ENCODE results near the gene MTG1.

Gene MTG1, protein sequence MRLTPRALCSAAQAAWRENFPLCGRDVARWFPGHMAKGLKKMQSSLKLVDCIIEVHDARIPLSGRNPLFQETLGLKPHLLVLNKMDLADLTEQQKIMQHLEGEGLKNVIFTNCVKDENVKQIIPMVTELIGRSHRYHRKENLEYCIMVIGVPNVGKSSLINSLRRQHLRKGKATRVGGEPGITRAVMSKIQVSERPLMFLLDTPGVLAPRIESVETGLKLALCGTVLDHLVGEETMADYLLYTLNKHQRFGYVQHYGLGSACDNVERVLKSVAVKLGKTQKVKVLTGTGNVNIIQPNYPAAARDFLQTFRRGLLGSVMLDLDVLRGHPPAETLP

DNA sequence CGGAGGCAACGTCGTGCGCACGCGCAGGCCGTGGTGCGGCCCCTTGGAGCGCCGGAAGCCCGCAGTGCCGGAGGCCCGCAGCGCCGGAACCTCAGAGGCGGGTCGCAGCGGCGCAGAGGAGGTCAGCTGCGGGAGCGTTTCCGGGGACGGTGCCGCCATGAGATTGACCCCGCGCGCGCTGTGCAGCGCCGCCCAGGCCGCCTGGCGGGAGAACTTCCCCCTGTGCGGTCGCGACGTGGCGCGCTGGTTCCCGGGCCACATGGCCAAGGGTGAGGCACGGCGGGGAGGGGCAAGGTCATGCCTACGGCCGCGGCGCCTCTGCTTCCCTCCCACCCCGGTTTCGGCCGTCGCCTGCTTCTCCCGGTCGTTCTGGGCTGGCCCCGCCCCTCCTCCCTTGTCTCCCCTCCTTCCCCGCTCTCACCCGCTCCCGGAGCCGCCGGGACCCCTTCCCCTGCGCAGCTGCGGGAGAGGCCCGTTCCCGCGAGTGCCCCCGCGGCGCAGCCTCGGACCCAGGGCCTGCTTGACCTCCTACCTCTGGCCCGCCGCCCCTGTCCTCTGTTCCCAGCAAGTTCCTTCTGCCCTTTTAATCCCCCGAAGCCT lies at the start of gene MTG1:
Gene MTG1, plus strand, starts transcription at position 94 of the 600 bp plus-strand sequence. Its CDS starts 64 bp downstream, at position 158.
- DNase-seq = peak; percentile 79 to 92

DNA sequence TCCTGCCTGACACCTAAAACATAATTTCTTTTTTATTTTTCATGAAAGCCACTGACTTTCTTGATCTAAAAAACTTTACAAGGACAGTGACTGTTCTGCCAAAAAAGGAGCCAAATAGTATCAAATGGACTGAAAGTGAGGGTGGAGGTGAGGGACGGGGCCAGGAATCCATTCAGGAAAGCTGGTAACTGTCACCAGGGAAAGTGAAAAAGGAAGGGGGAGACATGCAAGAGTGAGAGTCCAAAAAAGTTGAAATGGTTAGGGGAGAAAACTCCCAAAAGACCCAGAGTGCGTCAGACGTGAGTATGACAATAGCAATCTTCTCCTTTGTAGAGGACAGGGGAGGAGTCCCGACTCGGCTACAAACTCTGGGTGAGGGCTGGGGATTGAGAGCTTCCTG lies 49.7 kb upstream of the MTG1 start:
- no peak for DNase-seq

DNA sequence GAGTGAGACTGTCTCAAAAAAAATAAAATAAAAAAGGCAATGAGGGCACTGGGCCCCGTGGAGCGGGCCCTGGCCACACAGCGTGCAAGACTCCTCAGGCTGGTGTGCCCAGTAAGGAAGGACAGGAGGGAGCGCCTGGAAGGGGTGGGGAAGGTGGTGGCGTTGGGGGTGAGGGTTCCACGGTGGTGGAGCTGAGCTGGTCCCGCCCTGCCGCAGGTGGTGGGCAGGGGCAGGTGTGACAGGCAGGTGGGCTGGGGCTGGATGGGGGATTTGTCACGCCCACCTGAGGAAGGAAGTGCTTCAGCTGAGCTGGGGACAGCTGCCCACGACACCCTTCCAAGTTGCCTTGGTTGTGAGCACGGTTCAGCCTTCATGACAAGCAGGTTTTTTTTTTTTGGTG lies 47.5 kb upstream of the MTG1 start:
- DNase-seq = no peak

DNA sequence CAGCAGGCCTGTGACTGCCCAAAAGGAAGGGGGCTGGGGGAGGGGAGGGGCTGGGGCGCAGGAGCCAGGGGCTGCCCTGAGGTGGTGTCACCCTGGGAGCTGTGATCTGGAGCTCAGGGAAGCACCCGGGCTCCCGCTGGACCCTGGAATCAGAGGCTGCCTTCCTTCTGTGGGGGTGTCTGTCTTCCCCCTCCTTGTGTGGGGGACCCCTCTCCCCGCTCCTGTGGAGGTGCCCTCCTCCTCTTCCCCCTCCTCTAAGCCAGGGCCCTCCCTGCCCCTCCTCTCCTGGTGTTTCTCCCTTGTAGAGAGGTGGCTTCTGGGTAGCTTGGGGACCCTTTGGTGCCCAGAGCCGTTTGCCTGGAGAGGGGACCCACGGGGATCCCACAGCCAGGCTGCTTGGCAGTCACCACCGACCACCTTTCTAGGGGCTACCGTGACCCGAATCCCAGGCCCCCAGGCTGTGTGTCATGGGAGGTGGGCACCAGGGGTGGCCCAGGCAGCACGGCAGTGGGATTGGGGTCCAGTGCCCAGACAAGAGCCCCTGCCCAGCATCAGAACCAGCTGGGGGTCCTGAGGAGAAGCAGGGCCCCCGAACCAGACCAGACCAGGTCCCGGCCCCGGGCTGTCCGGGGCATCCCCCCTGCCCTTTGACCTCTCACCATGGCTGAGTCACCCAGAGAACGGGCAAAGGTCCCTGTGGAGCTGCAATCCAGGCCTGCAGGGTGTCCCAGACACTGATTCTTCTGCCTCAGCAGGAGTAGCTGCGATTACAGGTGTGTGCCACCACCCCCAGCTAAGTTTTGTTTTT lies 46.0 kb upstream of the MTG1 start:
- no peak for DNase-seq

DNA sequence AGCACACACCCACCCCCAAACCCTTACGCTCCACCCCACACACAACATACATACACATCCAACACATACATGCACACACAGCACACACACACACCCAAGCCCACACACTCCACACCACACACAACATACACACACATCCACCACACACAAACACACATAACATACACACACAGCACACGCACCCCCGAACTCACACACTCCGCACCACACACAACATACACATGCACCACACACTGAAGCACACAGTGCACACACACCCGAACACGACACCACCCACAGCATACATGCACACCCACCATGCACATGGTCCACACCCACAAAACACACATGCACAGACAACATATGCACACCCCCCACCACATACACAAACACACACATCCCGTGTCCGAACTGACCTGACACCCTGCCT lies 44.8 kb upstream of the MTG1 start:
- DNase-seq = no peak

DNA sequence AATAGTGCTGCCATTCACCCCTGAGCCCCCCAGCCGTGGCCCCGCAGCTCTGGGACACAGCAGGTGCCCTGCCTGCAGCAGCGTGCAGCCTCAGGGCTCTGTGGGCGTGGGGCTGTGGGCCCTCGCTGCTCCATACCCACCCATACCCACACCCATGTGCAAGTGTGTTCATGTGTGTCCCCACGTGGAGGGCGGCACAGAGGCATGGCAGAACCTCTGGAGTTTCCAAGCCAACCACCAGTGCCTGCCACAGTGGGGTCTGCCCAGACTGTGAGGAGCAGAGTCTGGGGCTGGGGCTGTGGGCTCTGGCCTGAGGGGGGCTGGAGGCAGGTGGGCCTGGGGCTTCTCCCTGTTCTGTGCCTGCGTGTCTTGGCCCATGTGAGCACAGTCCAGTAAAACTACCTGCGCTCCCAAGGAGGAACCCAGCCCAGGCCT lies 44.4 kb upstream of the MTG1 start:
- no peak for DNase-seq

DNA sequence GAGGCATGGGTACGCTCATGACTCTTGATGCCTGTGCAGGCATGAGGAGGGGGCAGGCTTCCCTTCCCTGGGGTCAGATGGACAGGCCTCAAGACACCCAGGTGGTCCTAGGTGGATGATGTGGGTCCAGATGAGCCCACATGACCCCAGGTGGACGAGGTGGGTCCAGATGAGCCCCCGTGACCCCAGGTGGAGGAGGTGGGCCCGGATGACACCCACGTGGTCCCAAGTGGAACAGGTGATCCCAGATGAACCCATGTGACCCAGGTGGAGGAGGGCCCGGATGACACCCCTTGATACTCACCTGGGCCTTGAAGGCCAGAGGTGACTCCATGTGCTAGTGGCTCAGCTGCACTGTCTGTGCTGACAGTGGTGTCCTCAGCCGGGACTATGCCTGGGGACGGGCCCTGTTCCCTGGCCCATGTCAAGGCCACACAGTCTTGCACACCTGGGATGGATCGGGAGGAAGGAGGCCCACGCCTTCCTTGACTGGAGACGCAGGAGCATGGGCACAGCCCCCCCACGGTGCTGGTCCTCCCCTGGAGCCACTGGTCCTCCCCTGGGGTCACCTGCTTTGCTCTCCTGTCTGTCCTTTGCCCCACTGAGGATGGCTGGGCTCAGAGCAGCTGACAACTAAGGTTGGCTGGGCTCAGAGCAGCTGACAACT lies 43.5 kb upstream of the MTG1 start:
- DNase-seq = no peak

DNA sequence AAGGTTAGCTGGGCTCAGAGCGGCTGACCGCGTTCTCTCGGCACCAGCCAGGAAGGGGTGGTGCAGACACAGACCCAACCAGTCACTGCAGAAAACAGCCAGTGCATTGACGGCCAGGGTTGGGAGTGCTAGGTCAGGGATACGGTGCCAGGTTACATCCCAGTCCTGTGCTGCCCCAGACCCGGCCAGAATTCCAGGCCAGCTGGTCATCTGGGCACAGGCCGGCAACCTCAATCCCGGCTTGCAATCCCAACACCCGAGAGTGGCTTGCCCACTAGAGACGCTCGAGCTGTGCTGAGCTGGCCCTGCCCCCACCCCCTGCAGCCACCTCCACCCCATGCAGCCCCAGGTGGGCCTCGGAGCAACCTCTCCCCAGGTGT lies 43.0 kb upstream of the MTG1 start:
- DNase-seq = no peak

DNA sequence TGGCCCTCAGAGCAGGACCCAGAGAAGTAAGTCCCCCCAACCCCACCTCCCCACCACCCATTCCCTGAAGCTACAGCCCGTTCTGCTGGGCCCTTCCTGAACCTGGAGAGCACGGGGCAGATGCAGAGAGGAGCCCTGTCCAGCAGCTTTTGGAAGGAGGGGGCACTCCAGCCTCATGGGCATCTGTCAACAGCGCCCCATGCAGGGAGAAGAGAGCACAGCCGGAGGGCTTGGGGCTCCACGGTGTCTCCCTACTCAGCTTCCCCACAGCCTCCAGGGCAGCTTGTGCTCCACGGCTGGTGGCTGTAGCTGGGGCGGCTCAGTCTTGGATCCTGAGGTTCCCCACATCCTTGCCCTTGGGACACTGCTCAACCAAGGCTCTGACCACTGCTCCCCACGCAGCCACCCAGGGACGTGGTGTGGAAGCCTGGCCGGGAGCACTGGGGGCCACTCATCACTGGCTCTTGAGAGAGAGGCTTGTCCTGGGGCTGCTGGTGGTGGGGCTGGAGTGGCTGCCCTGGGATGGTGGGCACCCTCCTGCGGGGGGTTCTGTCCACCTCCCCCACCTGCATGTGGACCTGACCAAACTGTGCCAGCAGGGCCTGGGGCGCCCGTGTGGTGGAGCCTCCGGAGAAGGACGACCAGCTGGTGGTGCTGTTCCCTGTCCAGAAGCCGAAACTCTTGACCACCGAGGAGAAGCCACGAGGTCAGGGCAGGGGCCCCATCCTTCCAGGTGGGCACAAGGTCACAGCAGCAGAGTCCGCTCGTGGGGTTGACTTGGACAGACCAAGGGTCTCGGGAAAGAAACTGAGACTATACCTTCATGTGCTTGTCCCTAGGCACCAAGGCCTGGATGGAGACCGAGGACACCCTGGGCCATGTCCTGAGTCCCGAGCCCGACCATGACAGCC lies 42.3 kb upstream of the MTG1 start:
- no peak for DNase-seq

DNA sequence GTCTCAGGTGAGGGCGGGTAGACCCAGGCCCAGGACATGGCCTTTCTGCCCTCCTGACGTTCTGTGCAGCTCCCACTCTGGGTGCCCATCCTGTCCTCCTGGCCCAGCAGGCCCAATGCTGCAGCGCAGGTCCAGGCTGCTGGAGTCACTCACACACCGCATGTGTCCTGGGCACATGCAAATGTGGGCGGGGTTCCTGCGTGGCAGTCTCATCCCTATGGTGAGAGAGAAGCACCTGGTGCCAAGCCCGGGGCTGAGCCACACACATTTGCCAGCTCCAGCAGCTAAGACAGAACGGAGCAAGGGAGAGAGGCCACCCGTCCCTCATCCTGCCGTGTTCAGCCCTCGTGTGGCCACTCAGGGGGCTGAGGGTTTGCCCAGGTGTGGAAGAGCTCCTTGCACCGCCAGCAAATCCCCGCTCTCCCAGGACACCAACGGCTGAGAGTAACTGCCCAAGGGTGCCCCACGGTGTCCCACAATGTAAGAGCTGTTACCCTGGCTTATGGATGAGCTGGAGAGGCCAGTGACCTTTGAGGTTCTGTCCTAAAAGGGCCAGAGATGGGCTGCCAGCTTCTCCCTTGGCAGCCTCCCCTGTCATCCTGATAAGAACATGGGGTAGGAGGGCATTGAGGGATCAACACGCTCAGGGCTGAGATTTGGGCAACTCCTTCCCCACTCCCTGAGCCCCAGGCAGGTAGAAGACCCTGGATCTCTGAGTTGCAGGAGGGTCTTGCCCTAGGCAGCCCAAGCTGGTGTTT lies 40.6 kb upstream of the MTG1 start:
- DNase-seq = no peak

DNA sequence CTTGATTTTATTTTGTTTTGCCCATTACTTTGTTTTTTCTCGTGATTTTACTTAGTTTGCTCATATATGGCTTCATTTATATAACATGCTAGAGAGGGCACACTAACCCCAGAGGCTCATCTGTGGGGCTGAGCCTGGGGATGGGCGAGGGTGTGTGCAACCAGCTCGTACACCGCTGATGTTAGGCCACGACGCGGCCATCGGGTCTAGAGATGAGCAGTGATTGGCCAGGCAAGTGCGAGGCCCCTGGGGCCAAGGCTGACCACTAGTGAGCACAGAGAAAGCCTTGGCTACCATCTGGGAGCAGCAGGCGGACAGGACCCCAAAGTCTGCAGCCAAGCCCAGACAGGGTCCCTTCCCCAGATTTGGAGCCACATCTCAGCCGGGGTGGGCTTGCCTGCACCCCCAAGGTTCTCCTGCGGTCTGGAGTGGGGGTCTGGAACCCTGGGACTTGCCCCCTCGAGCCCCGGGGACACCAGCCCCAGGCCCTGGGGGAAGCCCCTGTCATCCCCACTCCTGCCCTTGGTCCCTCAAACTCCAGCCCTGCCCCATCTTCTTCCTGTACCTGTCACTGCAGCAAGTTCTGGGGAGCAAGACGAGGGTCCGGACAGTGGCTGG lies 39.9 kb upstream of the MTG1 start:
- no peak for DNase-seq

DNA sequence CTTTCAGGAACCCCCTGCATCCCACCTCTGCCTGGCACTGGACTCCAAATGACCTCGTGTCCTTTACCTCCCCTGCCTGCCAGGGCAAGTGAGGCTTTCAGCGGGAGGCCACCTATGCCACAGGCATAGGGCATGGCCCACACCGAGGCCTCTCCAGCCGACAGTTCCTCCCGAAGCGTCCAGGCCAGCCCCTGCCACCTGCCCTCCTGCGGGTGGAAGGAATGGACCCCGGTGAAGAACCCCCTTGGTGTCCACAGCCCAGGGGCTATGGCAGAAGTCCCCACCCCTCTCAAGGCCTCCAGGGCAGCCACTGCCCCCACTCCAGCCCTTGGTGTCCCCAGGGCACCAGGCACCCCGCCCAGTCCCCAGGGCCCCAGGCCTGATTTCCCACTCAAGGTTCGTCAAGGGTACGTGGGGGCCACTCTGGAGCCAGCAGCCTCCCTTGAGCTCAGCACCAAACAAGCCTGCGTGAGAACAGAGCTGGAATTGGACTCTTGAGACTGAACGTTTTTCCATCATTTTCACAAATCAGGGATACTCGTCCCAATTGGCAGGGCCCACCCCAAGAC lies 39.2 kb upstream of the MTG1 start:
- DNase-seq = no peak

DNA sequence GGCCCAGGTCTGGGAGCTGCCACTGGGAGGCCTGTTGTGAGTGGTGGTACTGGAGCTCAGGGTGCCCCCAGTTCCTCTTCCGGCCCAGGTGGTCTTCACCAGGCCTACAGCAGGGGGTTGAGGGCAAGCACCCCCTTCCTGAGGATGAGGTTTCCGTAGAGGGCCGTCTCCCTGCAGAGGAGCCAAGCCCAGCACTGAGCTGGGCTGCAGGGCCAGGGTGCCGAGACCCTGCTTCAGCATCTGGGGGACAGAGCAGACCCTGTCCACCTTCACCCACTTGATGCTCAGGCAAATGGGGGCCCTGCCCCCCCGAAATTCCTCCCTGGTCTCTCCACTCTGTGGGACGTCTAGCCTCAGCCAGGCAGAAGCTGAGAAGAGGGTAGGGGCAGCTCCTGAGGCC lies 38.7 kb upstream of the MTG1 start:
- DNase-seq = no peak

DNA sequence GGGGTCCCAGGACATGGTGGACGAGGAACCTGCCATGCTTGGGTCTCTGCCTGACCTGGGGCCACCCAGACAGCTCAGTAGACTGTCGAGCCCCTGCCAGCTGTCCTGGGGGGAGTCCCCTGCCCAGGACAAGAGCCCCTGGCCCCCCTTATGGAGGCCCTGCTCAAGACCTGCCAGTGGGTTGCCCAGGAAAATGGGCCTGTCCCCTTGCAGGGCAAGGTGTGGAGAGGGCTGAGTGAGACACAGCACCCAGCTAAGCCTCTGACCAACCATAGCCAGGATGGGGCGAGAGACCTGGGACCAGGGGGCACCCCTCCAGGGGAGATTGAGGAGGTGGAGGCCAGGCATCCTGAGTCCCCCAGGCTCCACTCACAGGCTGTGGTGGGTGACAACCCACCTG lies 38.0 kb upstream of the MTG1 start:
- DNase-seq = no peak

DNA sequence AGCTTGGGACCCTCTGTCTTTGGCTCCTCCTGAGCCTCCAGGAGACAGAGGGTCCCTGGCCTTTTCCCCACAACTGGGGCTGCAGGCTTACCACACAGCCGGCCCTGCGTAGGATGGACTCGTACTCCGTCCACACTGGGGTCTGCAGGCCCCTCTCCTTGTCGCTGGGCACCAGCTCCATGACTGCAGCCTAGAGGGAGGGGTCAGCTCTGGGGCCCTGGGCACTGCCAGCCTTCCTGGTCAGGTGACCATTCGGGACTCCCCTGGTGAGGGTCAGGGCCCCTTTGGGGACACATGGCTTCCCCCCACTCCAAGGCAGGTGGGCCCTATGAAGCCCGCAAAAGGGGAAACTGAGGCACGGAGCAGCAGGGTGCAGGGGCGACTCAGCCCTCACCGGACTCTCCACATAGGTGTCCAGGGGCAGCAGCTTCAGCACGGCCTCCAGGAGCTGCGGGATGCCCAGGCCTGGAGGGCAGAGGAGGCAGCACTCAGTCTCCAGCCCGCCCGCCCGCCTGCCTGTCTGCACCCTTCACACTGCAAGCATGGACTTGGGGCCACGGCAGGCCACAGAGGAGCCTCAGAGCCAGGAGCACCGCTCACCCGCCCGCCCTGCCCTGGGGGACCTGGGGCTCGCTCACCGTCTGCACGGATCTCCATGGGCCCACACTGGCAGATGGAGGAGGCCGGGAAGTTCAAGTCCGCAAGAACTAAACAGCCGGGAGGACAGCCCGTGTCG lies 37.2 kb upstream of the MTG1 start:
- DNase-seq = no peak

DNA sequence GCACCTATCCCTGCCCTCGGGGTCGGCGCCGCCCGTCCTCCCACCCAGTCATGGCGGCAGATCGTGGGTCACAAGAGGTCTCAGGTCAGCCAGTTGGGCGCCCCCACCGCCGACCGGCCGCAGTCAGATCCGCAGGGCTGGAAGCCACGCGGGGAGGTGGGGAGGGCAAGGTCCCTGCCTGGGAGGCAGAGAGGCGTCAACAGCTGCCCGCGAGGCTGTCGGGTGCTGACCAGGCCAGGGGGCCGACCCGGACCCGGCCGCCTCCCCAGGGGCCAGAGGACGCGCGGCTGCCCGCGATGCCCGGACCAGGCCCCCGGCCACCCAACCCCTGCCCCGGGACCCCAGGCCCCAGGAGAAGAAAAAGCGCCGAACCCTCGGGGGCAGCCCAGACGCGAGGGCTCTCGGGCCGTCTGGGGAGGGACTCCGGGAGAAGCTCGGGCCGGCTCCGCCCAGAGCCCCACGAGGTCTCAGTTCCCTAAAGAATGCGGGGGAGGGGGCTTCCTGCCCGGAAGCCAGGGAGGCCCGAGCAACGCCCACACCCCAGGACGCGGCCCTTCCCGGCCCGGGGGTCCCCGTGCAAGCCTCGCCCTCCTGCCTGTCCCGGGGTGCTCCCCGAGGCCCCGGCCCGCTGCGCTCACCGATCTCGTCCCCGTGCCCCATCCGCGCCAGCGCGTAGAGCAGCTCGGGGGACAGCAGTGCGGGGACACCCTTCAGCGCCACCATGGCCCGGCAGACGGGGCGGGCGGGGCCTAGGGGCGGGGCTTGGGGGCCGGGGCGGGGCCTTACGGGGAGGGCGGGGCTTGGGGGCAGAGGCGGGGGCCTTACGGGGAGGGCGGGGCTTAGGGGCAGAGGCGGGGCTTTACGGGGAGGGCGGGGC lies 36.4 kb upstream of the MTG1 start, which contains the start of gene FUOM:
Gene FUOM, minus strand, starts transcription at position 735 of the 877 bp plus-strand sequence. Its CDS starts 12 bp downstream, at position 723.
- peak in 1 of 2 experiments; percentile 2 for DNase-seq

DNA sequence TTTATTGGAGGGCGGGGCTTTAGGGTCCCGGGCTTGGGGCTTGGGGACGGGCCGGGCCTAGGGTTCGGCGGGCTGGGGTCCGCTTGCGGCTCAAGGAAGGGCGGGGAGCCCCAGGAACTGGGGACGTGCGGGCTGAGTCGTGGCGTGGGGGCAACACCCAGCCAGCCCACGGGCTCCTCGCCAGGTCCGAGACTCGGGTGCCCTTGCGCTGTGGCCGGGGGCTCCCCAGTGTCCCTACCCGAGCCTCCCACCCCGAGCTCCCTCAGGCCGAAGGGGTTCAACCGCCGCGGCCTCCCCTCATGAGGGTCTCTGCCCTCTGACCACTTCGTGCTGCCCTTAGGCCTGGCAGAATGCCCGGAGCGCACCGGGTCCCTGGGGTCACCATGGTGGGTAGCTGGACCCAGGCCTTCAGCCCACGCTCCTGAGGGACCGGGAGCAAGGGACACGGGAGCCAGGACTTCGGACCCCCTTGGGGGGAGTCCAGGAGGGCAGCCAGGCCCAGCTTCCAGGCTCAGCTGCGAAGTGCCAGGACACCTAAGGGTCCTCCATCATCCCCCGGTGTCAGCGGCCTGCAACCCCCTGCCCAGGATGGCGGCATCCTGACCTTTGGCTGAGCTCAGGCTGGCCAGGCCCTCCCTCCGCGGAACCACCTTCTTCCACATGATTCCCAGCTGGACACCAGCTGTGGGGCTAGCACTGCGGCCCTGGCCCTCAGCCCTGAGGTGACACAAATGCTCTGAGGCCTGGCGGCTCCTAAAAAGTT lies 35.6 kb upstream of the MTG1 start:
- DNase-seq = no peak

DNA sequence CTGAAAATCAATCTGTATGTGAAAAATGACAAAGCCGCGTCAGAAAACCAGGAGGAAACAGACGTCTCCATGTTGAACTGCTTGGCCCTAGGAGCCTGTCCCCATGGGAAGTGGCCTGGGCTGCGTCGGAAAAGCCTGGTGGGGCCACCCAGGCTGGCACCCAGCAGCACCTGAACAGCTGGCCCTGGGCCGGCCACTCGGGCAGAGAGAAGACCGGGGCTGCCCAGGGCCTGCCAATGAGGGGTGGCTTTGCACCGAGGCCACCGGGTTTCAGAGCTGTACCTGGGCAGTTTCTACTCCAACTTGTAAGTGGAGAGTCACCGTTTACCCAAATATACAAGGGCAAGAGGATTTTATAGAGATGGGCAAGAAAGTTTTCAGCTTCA lies 35.0 kb upstream of the MTG1 start:
- no peak for DNase-seq
